H9 (cell line): ENCODE data around the gene MAP1B. TPM values are rescaled to one million over a fixed set of nuclear protein-coding genes. Genes with fewer than 3 reads are reported as not detected.

Experiments
- DNase-seq: peaks from one replicate; pipeline ENCODE4 v3.0.0-alpha.2; 2017
- H2AFZ ChIP-seq: one replicate; pipeline ENCODE4 v1.6.1; 2013; ENCODE audit warnings: mild to moderate bottlenecking, low read length, control low read depth, moderate library complexity
- H2AK5ac ChIP-seq: 2 replicates; pipeline ENCODE4 v1.6.1; 2013; ENCODE audit warnings: low read length, control low read depth, mixed read lengths; ENCODE audit not compliant: insufficient read length
- H2BK120ac ChIP-seq: one replicate; pipeline ENCODE4 v1.6.1; 2013; ENCODE audit warnings: low read depth, mild to moderate bottlenecking, low read length, control low read depth, inconsistent platforms; ENCODE audit not compliant: poor library complexity, severe bottlenecking
- H2BK12ac ChIP-seq: 2 replicates; pipeline ENCODE4 v1.6.1; 2013; ENCODE audit warnings: low read length, control low read depth, mixed read lengths, low read depth; ENCODE audit not compliant: insufficient read length
- H2BK15ac ChIP-seq: 2 replicates; pipeline ENCODE4 v1.6.1; 2013; ENCODE audit warnings: low read depth, low read length, control low read depth
- H2BK20ac ChIP-seq: one replicate; pipeline ENCODE4 v1.6.1; 2013; ENCODE audit warnings: low read depth, mild to moderate bottlenecking, low read length, control low read depth, inconsistent platforms; ENCODE audit not compliant: poor library complexity, severe bottlenecking
- H2BK5ac ChIP-seq: 2 replicates; pipeline ENCODE4 v1.6.1; 2013; ENCODE audit warnings: low read length, control low read depth, mixed read lengths; ENCODE audit not compliant: insufficient read length
- H3K14ac ChIP-seq: 2 replicates; pipeline ENCODE4 v1.6.1; 2013; ENCODE audit warnings: low read length, control low read depth; ENCODE audit not compliant: insufficient read depth
- H3K18ac ChIP-seq: 2 replicates; pipeline ENCODE4 v1.6.1; 2013; ENCODE audit warnings: low read depth, mild to moderate bottlenecking, mixed read lengths, low read length, control low read depth; ENCODE audit not compliant: insufficient read length
- H3K23ac ChIP-seq: 2 replicates; pipeline ENCODE4 v1.6.1; 2013; ENCODE audit warnings: low read length, control low read depth, mixed read lengths, low read depth; ENCODE audit not compliant: insufficient read length
- H3K23me2 ChIP-seq: 2 replicates; pipeline ENCODE4 v1.6.1; 2013; ENCODE audit warnings: low read depth, mild to moderate bottlenecking, mixed read lengths, low read length, control low read depth; ENCODE audit not compliant: insufficient read length, poor library complexity, severe bottlenecking
- H3K27ac ChIP-seq: 2 replicates; pipeline ENCODE4 v1.5.1; 2013; ENCODE audit warnings: low read length, control low read depth, mixed read lengths, low read depth; ENCODE audit not compliant: insufficient read length
- H3K27me3 ChIP-seq: 2 replicates; pipeline ENCODE4 v1.6.1; 2013; ENCODE audit warnings: low read length, control low read depth, inconsistent platforms; ENCODE audit not compliant: insufficient read depth
- H3K4ac ChIP-seq: 2 replicates; pipeline ENCODE4 v1.6.1; 2013; ENCODE audit warnings: low read depth, mild to moderate bottlenecking, control low read depth, inconsistent platforms, low read length, moderate library complexity
- H3K4me1 ChIP-seq: 2 replicates; pipeline ENCODE4 v1.6.1; 2013; ENCODE audit warnings: low read length, control low read depth, inconsistent platforms; ENCODE audit not compliant: insufficient read depth
- H3K4me2 ChIP-seq: 2 replicates; pipeline ENCODE4 v1.6.1; 2013; ENCODE audit warnings: low read length, control low read depth, mixed read lengths; ENCODE audit not compliant: insufficient read length, insufficient read depth
- H3K56ac ChIP-seq: 2 replicates; pipeline ENCODE4 v1.6.1; 2013; ENCODE audit warnings: low read depth, mild to moderate bottlenecking, mixed read lengths, low read length, control low read depth; ENCODE audit not compliant: insufficient read length
- H3K79me1 ChIP-seq: 2 replicates; pipeline ENCODE4 v1.6.1; 2013; ENCODE audit warnings: low read depth, mild to moderate bottlenecking, moderate library complexity, low read length, control low read depth, inconsistent platforms; ENCODE audit not compliant: insufficient read depth, poor library complexity, severe bottlenecking
- H3K79me2 ChIP-seq: 2 replicates; pipeline ENCODE4 v1.6.1; 2013; ENCODE audit warnings: low read length, control low read depth, inconsistent platforms; ENCODE audit not compliant: insufficient read depth
- H3K9ac ChIP-seq: 2 replicates; pipeline ENCODE4 v1.6.1; 2013; ENCODE audit warnings: low read length, control low read depth, mixed read lengths; ENCODE audit not compliant: insufficient read length; ENCODE audit errors: extremely low read depth
- H3K9me3 ChIP-seq: one replicate; pipeline ENCODE4 v1.6.1; 2013; ENCODE audit warnings: low read depth, low read length, inconsistent platforms; ENCODE audit not compliant: control insufficient read depth
- H3T11ph ChIP-seq: one replicate; pipeline ENCODE4 v1.6.1; 2013; ENCODE audit warnings: mild to moderate bottlenecking, low read length, control low read depth, inconsistent platforms
- H4K20me1 ChIP-seq: one replicate; pipeline ENCODE4 v1.6.1; 2013; ENCODE audit not compliant: control insufficient read depth, insufficient read length, insufficient read depth
- H4K5ac ChIP-seq: 2 replicates; pipeline ENCODE4 v1.6.1; 2013; ENCODE audit warnings: low read depth, mild to moderate bottlenecking, mixed read lengths, low read length, control low read depth; ENCODE audit not compliant: insufficient read length
- H4K8ac ChIP-seq: replicated peaks from 2 replicates; pipeline ENCODE4 v1.6.1; 2013; ENCODE audit warnings: low read length, control low read depth, mixed read lengths, low read depth; ENCODE audit not compliant: insufficient read length
- H4K91ac ChIP-seq: 2 replicates; pipeline ENCODE4 v1.6.1; 2013; ENCODE audit warnings: low read depth, mild to moderate bottlenecking, moderate library complexity, mixed read lengths, low read length, control low read depth; ENCODE audit not compliant: insufficient read length
- H3K27ac Mint-ChIP-seq, 3 experiments: 2 replicates in 2 of 3; 3 replicates in 1 of 3; pipeline ENCODE4 v1.8.0; 2020 to 2021; ENCODE audit warnings: mixed read lengths in 3 of 3, mild to moderate bottlenecking in 1 of 3, moderate library complexity in 1 of 3
- H3K27me3 Mint-ChIP-seq: 2 replicates; pipeline ENCODE4 v1.8.0; 2021; ENCODE audit warnings: low read depth, mild to moderate bottlenecking, moderate library complexity, mixed read lengths
- H3K36me3 Mint-ChIP-seq, 3 experiments: 2 replicates in 2 of 3; 3 replicates in 1 of 3; pipeline ENCODE4 v1.8.0; 2020 to 2021; ENCODE audit warnings: low read depth in 3 of 3, mixed read lengths in 3 of 3; ENCODE audit not compliant: insufficient read depth in 1 of 3
- H3K4me1 Mint-ChIP-seq, 2 experiments: 2 replicates each; pipeline ENCODE4 v1.8.0; 2020; ENCODE audit warnings: mixed read lengths in 2 of 2
- H3K4me3 Mint-ChIP-seq, 2 experiments: 2 replicates in 1 of 2; 3 replicates in 1 of 2; pipeline ENCODE4 v1.8.0; 2020 to 2021; ENCODE audit warnings: mild to moderate bottlenecking in 2 of 2, mixed read lengths in 2 of 2, moderate library complexity in 1 of 2
- H3K9me3 Mint-ChIP-seq, 2 experiments: 2 replicates in 1 of 2; 3 replicates in 1 of 2; pipeline ENCODE4 v1.8.0; 2020; ENCODE audit warnings: mild to moderate bottlenecking in 2 of 2, mixed read lengths in 2 of 2, moderate library complexity in 1 of 2
- WGBS: extraction: QIAGEN DNeasy Blood & Tissue Kit; methylation state at CpG from one replicate; pipeline ENCODE4 v1.1.7; 2013; ENCODE audit warnings: missing lambda C conversion rate, low lambda C conversion rate, mixed read lengths; ENCODE audit not compliant: insufficient read length; ENCODE audit errors: extremely low coverage; 5-methylcytosine and 5-hydroxymethylcytosine counted together
- total RNA-seq: library from RNA; stranded (reverse); gene quantifications from 2 replicates; pipeline ENCODE4 v1.2.1, GENCODE V29; 2021
- TF ChIP-seq, protein P1 (sequence below): fragments of 200-600 bp; sonication (generic); conservative IDR thresholded peaks from 3 replicates; pipeline ENCODE4 v1.8.0; 2021; ENCODE audit warnings: antibody characterized with exemption, mild to moderate bottlenecking

MAP1B gene
- total RNA-seq, 1 experiment from 2014 or later: 67.5 TPM

- no peak overlapping the region for H2AK5ac ChIP-seq
- no peak overlapping the region for H3K27ac ChIP-seq
- no peaks in the 10 kb centered on the region for H3K79me1 ChIP-seq
- H3K9me3 ChIP-seq: no peaks in the 10 kb centered on the region
- no peak overlapping the region for H3K4me3 Mint-ChIP-seq
- peaks cover 2 to 22% (median 9%) of the 10 kb centered on the region in 3 experiments; a peak in 6 of 7 replicates for H3K36me3 Mint-ChIP-seq
- no peak overlapping the region for H2BK5ac ChIP-seq
- H3K4me2 ChIP-seq: no peak overlapping the region
- DNase-seq: no peak
- H2BK20ac ChIP-seq: no peak overlapping the region
- no peak overlapping the region for H2BK15ac ChIP-seq
- no peaks in the 10 kb centered on the region for H3K79me2 ChIP-seq
- no peaks in the 10 kb centered on the region for H3K4me1 ChIP-seq
- H3K27me3 ChIP-seq: no peaks in the 10 kb centered on the region
- no peak overlapping the region for H3T11ph ChIP-seq
- H3K14ac ChIP-seq: no peak overlapping the region
- H3K4ac ChIP-seq: no peak overlapping the region
- H3K18ac ChIP-seq: no peak overlapping the region
- H3K56ac ChIP-seq: no peak overlapping the region
- no peaks in the 10 kb centered on the region for H4K20me1 ChIP-seq
- TF ChIP-seq, protein P1, sequence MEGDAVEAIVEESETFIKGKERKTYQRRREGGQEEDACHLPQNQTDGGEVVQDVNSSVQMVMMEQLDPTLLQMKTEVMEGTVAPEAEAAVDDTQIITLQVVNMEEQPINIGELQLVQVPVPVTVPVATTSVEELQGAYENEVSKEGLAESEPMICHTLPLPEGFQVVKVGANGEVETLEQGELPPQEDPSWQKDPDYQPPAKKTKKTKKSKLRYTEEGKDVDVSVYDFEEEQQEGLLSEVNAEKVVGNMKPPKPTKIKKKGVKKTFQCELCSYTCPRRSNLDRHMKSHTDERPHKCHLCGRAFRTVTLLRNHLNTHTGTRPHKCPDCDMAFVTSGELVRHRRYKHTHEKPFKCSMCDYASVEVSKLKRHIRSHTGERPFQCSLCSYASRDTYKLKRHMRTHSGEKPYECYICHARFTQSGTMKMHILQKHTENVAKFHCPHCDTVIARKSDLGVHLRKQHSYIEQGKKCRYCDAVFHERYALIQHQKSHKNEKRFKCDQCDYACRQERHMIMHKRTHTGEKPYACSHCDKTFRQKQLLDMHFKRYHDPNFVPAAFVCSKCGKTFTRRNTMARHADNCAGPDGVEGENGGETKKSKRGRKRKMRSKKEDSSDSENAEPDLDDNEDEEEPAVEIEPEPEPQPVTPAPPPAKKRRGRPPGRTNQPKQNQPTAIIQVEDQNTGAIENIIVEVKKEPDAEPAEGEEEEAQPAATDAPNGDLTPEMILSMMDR: no peak
- no peaks in the 10 kb centered on the region for H3K23me2 ChIP-seq
- peak overlapping the region; percentile 64 to 65 (median 65) for H3K27ac Mint-ChIP-seq
- no peak overlapping the region for H4K8ac ChIP-seq
- H3K4me1 Mint-ChIP-seq: peaks cover 21 to 30% of the 10 kb centered on the region in 2 experiments
- no peak overlapping the region for H2BK12ac ChIP-seq
- no peaks in the 10 kb centered on the region for H3K9me3 Mint-ChIP-seq
- H4K5ac ChIP-seq: no peak overlapping the region
- no CpG with 5 or more reads among the region's 8 CpGs for WGBS
- H3K9ac ChIP-seq: no peak overlapping the region
- H3K27me3 Mint-ChIP-seq: no peaks in the 10 kb centered on the region
- H3K23ac ChIP-seq: no peak overlapping the region
- no peak overlapping the region for H4K91ac ChIP-seq
- no peak overlapping the region for H2AFZ ChIP-seq
- H2BK120ac ChIP-seq: no peak overlapping the region
Observed at GRCh38 chr5:72141440-72142355, 34.4 kb downstream of the MAP1B start.
